Sigmoid colon (tissue), 7 donors: Measurements from ENCODE around the gene ARHGEF11. TPM values are rescaled to one million over a fixed set of nuclear protein-coding genes. Genes with fewer than 3 reads are reported as not detected.

Source experiments
- DNase-seq: peaks from one replicate; pipeline ENCODE4 v3.0.0-alpha.2; 2019
- H3K27ac ChIP-seq, 4 donors: fragments of 200-600 bp; sonication (generic); one replicate each; pipeline ENCODE4 v1.5.1; 2016 to 2019; ENCODE audit warnings: mild to moderate bottlenecking in 1 of 4
- H3K27me3 ChIP-seq, 3 donors: fragments of 200-600 bp; sonication (generic); one replicate each; pipeline ENCODE4 v1.5.1; 2019; ENCODE audit warnings: mild to moderate bottlenecking in 1 of 3
- H3K36me3 ChIP-seq, 4 donors: fragments of 200-600 bp; sonication (generic); one replicate each; pipeline ENCODE4 v1.5.1; 2016 to 2019
- H3K4me1 ChIP-seq, 4 donors: fragments of 200-600 bp; sonication (generic); one replicate each; pipeline ENCODE4 v1.5.1; 2017 to 2019
- H3K4me3 ChIP-seq, 4 donors: fragments of 200-600 bp; sonication (generic); one replicate each; pipeline ENCODE4 v1.5.1; 2017 to 2019; ENCODE audit warnings: mild to moderate bottlenecking in 2 of 4, moderate library complexity in 1 of 4
- H3K9me3 ChIP-seq, 4 donors: fragments of 200-600 bp in 3 of 4; sonication (generic) in 3 of 4; one replicate each; pipeline versions ENCODE4 v1.5.1 to v1.6.1; 2013 to 2019
- EP300 ChIP-seq, 4 donors: sonication (generic); formaldehyde crosslinking; IDR thresholded peaks; one replicate each; pipeline ENCODE4 v1.6.1; 2017; ENCODE audit warnings: antibody characterized with exemption in 4 of 4
- POLR2A ChIP-seq, 2 donors: fragments of 450-650 bp; IDR thresholded peaks; one replicate each; pipeline ENCODE4 v1.6.1; 2016; ENCODE audit warnings: antibody characterized with exemption in 2 of 2, mild to moderate bottlenecking in 2 of 2, moderate library complexity in 2 of 2
- POLR2AphosphoS5 ChIP-seq, 4 donors: sonication (generic); formaldehyde crosslinking; IDR thresholded peaks; one replicate each; pipeline ENCODE4 v1.6.1; 2017; ENCODE audit warnings: antibody characterized with exemption in 4 of 4
- WGBS, 2 donors: extraction: QIAGEN DNeasy Blood & Tissue Kit; methylation state at CpG; one replicate each; pipeline ENCODE4 v1.1.7; 2013; 5-methylcytosine and 5-hydroxymethylcytosine counted together
- intact Hi-C: fragments of 100-400 bp; cut with DNase I; formaldehyde crosslinking; loops from one replicate; pipeline ENCODE4 v1.15.1; 2023
- polyA plus RNA-seq, 3 donors: library from polyadenylated mRNA; stranded (reverse); fragments of 200-250 nt; gene quantifications; one replicate each; pipeline ENCODE4 v1.2.3, GENCODE V29; 2013
- total RNA-seq, 4 donors: library from RNA; depleted of rRNA; stranded (reverse); fragments of >200 nt; gene quantifications; one replicate each; pipeline ENCODE4 v1.1.0, GENCODE V29; 2016
- TF ChIP-seq, protein P1 (sequence below), 4 experiments: fragments of 450-650 bp in 3 of 4; fragments of 200-600 bp in 1 of 4; IDR thresholded peaks; one replicate each; pipeline ENCODE4 v1.5.1; 2016 to 2019; ENCODE audit warnings: antibody characterized with exemption in 4 of 4, mild to moderate bottlenecking in 3 of 4, moderate library complexity in 2 of 4
- donor health status: healthy with polysubstance abuse.
- donor health status: Bipolar disorder and iron deficiency.
- donor health status: healthy.

The ARHGEF11 gene
- total and polyA plus RNA-seq, 7 donors = 14.8 to 46.8 (median 27.5) TPM

DNA sequence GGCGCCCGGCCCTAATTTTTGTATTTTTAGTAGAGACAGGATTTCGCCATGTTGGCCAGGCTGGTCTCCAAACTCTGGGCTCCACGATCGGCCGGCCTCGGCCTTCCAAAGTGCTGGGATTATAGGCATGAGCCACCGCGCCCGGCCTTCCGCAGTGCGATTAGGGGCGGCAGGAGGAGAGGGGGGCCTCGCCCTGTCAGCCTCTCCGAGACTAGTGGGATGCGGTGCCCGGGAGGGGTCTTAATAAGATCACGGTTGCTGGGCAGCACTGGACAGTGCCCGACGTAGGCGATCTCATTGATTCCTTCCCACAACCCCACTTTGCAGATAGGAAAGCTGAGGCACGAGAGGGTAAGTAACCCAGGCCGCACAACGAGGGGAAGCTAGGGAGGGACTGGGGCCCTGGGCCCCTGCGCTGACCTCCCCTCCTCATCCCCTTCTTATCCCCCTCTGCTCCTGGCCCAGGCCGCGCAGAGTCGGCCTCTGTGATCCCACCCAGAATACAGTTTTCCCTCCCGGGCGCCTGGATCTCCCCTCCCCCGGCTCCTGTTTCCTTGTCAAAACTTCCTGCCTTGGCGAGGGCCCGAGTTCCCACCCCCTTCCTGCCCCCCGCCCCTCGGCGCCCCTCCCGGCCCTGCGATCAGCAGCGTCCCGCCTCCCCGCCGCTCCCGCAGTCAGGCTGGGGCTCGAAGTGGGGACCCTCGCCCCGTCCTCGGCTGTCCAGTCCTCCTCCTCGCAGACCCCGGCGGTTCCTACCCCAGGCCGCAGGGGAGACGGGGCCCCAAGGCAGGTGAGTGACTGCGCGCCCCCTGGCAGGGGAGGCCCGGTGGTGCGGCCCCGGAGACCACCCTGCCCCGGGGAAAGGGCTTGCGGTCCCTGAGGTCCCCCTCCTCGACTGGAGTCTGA lies 152.2 kb downstream of the ARHGEF11 start, which contains the start of gene PEAR1:
Gene PEAR1, plus strand, starts transcription at position 671 of the 906 bp plus-strand sequence. CDS start 10,209 bp downstream, outside the sequence.
- intact Hi-C loops = loop anchor here (5.0 to 10.0 kb wide), 2 partner anchors 179 to 188 kb away; partner anchors contain the start of gene CRABP2
- TF ChIP-seq, protein P1, sequence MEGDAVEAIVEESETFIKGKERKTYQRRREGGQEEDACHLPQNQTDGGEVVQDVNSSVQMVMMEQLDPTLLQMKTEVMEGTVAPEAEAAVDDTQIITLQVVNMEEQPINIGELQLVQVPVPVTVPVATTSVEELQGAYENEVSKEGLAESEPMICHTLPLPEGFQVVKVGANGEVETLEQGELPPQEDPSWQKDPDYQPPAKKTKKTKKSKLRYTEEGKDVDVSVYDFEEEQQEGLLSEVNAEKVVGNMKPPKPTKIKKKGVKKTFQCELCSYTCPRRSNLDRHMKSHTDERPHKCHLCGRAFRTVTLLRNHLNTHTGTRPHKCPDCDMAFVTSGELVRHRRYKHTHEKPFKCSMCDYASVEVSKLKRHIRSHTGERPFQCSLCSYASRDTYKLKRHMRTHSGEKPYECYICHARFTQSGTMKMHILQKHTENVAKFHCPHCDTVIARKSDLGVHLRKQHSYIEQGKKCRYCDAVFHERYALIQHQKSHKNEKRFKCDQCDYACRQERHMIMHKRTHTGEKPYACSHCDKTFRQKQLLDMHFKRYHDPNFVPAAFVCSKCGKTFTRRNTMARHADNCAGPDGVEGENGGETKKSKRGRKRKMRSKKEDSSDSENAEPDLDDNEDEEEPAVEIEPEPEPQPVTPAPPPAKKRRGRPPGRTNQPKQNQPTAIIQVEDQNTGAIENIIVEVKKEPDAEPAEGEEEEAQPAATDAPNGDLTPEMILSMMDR (IDR thresholded peaks at IDR 0.05) = no peak
- TF ChIP-seq POLR2AphosphoS5 (IDR thresholded peaks at IDR 0.05) = peak in 3 of 4 donors; percentile 55 to 69 (median 62)
- H3K36me3 ChIP-seq = no peaks in the 10 kb centered on the region
- H3K9me3 ChIP-seq = no peaks in the 10 kb centered on the region
- 13% methylated on average over 60 of the region's 60 CpGs for WGBS, 2 donors
- DNase-seq = peak; percentile 83
- peak within 1 kb of the TSS; percentile 31 to 45 (median 44) for H3K4me3 ChIP-seq
- peak within 1 kb of the TSS; percentile 72 to 83 (median 77) for H3K27ac ChIP-seq
- H3K4me1 ChIP-seq = peaks cover 0 to 27% (median 15%) of the 10 kb centered on the region in 4 donors
- peaks cover 18 to 39% (median 22%) of the 10 kb centered on the region in 3 donors for H3K27me3 ChIP-seq

DNA sequence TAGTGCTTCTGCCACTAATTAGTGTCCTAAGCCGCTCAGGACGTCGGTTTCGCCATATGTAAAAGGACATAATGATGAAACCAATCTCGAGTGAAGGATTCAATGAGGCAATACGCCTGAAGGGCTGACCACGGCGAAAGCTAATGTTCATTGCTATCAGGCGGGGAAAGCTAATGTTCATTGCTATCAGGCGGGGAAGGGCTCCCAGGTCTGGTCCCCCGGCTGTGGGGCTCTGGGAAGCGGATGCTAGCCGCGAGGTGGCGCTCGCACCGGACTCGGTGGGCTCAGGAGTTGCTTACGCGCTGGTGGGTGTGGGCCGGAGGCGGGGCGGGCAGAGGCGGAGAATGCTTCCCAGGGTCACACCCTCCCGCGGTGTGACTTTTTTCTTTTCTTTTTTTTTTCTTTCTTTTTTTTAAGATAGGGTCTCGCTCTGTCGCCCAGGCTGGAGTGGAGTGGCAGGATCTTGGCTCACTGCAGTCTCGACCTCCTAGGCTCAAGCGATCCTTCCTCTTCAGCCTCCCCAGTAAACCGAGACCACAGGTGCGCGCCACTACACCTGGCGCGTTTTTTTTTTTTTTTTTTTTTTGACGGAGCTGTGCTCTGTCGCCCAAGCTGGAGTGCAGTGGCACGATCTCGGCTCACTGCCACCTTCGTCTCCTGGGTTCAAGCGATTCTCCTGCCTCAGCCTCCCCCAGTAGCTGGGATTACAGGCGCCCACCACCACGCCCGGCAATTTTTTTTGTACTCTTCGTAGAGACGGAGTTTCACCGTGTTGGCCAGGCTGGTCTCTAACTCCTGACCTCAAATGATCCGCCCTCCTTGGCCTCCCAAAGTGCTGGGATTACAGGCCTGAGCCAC lies 153.1 kb downstream of the ARHGEF11 start:
- Histone ChIP-seq H3K9me3 (no peaks in the 10 kb centered on the region), H3K36me3 (no peaks in the 10 kb centered on the region), H3K27me3 (peaks cover 18 to 31% (median 22%) of the 10 kb centered on the region in 3 donors), H3K4me3 (peak overlapping the region; percentile 7 to 45 (median 44)), H3K27ac (peak overlapping the region; percentile 72 to 83 (median 77)), H3K4me1 (peaks cover 0 to 25% (median 15%) of the 10 kb centered on the region in 4 donors)
- WGBS, 2 donors = 3 to 8% methylated on average over 48 of the region's 48 CpGs
- TF ChIP-seq POLR2A (IDR thresholded peaks at IDR 0.05) (no peak), POLR2AphosphoS5 (IDR thresholded peaks at IDR 0.05) (peak in 2 of 4 donors; percentile 4 to 43)
- TF ChIP-seq, protein P1 (IDR thresholded peaks at IDR 0.05) = peak; percentile 14 to 77 (median 60)
- peak; percentile 95 for DNase-seq
- intact Hi-C loops = loop anchor here (1.0 to 10.0 kb wide), 3 partner anchors 28 to 188 kb away; partner anchors contain the start of genes CRABP2 and LRRC71

DNA sequence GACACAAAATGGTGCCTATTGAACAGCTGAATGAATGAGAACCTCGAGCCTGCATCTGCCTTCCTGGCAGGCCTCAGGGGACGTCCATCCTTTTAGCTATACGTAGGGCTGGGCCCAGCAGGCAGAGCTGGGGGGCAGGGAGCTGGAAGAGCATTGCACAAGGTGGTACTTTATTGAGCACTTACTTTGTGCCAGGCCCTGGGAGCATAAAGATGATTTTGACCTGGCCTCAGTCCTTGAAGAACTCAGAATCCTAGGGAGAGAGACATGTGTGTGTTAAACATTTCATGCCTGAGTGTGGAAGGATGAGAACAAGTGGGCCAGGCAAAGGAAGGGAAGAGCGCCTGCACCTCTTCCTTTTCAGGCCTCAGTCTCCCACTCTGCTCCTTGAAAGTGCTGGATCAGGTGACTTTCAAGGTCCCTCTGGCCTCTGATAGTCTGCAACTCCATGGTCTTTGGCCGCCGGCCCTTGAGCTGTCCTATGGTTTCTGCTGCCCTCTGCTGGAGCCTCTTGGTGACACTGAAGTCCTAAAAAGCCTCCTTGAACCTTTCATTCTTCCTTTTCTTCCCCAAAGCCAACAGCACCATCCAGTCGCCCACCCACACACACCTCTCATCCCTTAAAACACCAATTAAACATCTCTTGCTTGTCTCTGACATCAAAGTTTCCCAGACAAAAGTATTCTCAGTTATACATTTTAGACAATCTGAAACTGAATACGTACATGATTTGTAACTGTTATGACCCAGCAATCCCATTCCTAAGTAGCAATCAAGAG lies 155.6 kb downstream of the ARHGEF11 start:
- intact Hi-C loops = loop anchor here (5.0 to 10.0 kb wide), 2 partner anchors 182 to 185 kb away; partner anchors contain the start of gene CRABP2
- Histone ChIP-seq H3K4me1 (peaks cover 0 to 16% (median 14%) of the 10 kb centered on the region in 4 donors), H3K27me3 (peaks cover 18 to 27% (median 20%) of the 10 kb centered on the region in 3 donors)

More for the DNA sequence above, 155.6 kb downstream of the ARHGEF11 start:
- peak; percentile 89 for DNase-seq
- Histone ChIP-seq H3K36me3 (no peaks in the 10 kb centered on the region), H3K9me3 (no peaks in the 10 kb centered on the region), H3K4me3 (no peak overlapping the region), H3K27ac (no peak overlapping the region)
- 41 to 42% methylated on average over 8 of the region's 8 CpGs for WGBS, 2 donors
- no peak for TF ChIP-seq POLR2AphosphoS5 (IDR thresholded peaks at IDR 0.05)
- TF ChIP-seq, protein P1 (IDR thresholded peaks at IDR 0.05) = peak; percentile 46 to 75 (median 68)
- TF ChIP-seq EP300 (IDR thresholded peaks at IDR 0.05) = no peak
- TF ChIP-seq POLR2A (IDR thresholded peaks at IDR 0.05) = no peak
